GM23338 (cell line): ENCODE results near the gene MYOM1. TPM values are rescaled to one million over a fixed set of nuclear protein-coding genes. Genes with fewer than 3 reads are reported as not detected.

Experiments
- ATAC-seq: fragments of 200-7000 bp; cut with Tn5 transposase; 3 replicates; pipeline ENCODE4 v1.9.1; 2020
- DNase-seq: peaks from one replicate; pipeline ENCODE4 v3.0.0-alpha.2; 2015; ENCODE audit warnings: low spot score
- H2AFZ ChIP-seq: fragments of 200-600 bp; sonication (generic); 2 replicates; pipeline ENCODE4 v1.8.0; 2016; ENCODE audit warnings: antibody characterized with exemption, mild to moderate bottlenecking, moderate library complexity
- H3F3A ChIP-seq: fragments of 200-600 bp; sonication (generic); replicated peaks from 2 replicates; pipeline ENCODE4 v1.8.0; 2017; ENCODE audit warnings: antibody characterized with exemption, mixed run types, low read depth
- H3K27ac ChIP-seq: fragments of 200-600 bp; sonication (generic); 2 replicates; pipeline ENCODE4 v1.6.1; 2016; ENCODE audit warnings: low read depth
- H3K27me3 ChIP-seq: fragments of 200-600 bp; sonication (generic); 2 replicates; pipeline ENCODE4 v1.8.0; 2016; ENCODE audit warnings: mild to moderate bottlenecking, mixed run types, moderate library complexity; ENCODE audit not compliant: insufficient read depth
- H3K36me3 ChIP-seq: fragments of 200-600 bp; sonication (generic); 2 replicates; pipeline ENCODE4 v1.8.0; 2016; ENCODE audit warnings: mild to moderate bottlenecking; ENCODE audit not compliant: insufficient read depth
- H3K4me1 ChIP-seq: fragments of 200-600 bp; sonication (generic); 2 replicates; pipeline ENCODE4 v1.8.0; 2016; ENCODE audit warnings: mild to moderate bottlenecking, moderate library complexity; ENCODE audit not compliant: insufficient read depth
- H3K4me2 ChIP-seq: fragments of 200-600 bp; sonication (generic); 2 replicates; pipeline ENCODE4 v1.7.1; 2017; ENCODE audit warnings: mixed run types
- H3K4me3 ChIP-seq: fragments of 200-600 bp; sonication (generic); 2 replicates; pipeline ENCODE4 v1.6.1; 2016; ENCODE audit warnings: mixed run types
- H3K79me2 ChIP-seq: fragments of 200-600 bp; sonication (generic); replicated peaks from 2 replicates; pipeline ENCODE4 v1.8.0; 2017; ENCODE audit warnings: mild to moderate bottlenecking; ENCODE audit not compliant: insufficient read depth
- H3K9me2 ChIP-seq: fragments of 200-600 bp; sonication (generic); 2 replicates; pipeline ENCODE4 v1.8.0; 2017; ENCODE audit not compliant: insufficient read depth
- H4K20me1 ChIP-seq: fragments of 200-600 bp; sonication (generic); replicated peaks from 2 replicates; pipeline ENCODE4 v1.8.0; 2017; ENCODE audit warnings: mild to moderate bottlenecking; ENCODE audit not compliant: insufficient read depth
- H3K27ac Mint-ChIP-seq: 2 replicates; pipeline ENCODE4 v1.8.0; 2020; ENCODE audit warnings: inconsistent platforms, mild to moderate bottlenecking, moderate library complexity, mixed read lengths
- H3K27me3 Mint-ChIP-seq: 3 replicates; pipeline ENCODE4 v1.8.0; 2022; ENCODE audit warnings: low read depth, mild to moderate bottlenecking, moderate library complexity, mixed read lengths, inconsistent platforms; ENCODE audit not compliant: insufficient read depth, poor library complexity
- H3K36me3 Mint-ChIP-seq: 3 replicates; pipeline ENCODE4 v1.8.0; 2021; ENCODE audit warnings: low read depth, mild to moderate bottlenecking, inconsistent platforms, moderate library complexity, mixed read lengths
- H3K4me1 Mint-ChIP-seq: 3 replicates; pipeline ENCODE4 v1.8.0; 2020; ENCODE audit warnings: mild to moderate bottlenecking, inconsistent platforms, mixed read lengths
- H3K4me3 Mint-ChIP-seq: 3 replicates; pipeline ENCODE4 v1.8.0; 2021; ENCODE audit warnings: moderate library complexity, mild to moderate bottlenecking, inconsistent platforms, mixed read lengths
- H3K9me3 Mint-ChIP-seq: 3 replicates; pipeline ENCODE4 v1.8.0; 2020; ENCODE audit warnings: moderate library complexity, mild to moderate bottlenecking, inconsistent platforms, mixed read lengths
- CREB1 ChIP-seq: fragments of 250-450 bp; sonication (Bioruptor Pico); IDR thresholded peaks from 2 replicates; pipeline ENCODE4 v1.5.0; 2020; ENCODE audit warnings: low read depth, mild to moderate bottlenecking, moderate library complexity
- EZH2phosphoT487 ChIP-seq: fragments of 200-600 bp; sonication (generic); IDR thresholded peaks from one replicate; pipeline ENCODE4 v1.8.1; 2018; ENCODE audit warnings: antibody characterized with exemption; ENCODE audit not compliant: unreplicated experiment
- STAT1 ChIP-seq: IDR thresholded peaks from one replicate; pipeline ENCODE4 v1.6.1; 2016; ENCODE audit warnings: antibody characterized with exemption; ENCODE audit not compliant: unreplicated experiment
- ZNF114 ChIP-seq: fragments of 250-450 bp; sonication (Bioruptor Pico); IDR thresholded peaks from 2 replicates; pipeline ENCODE4 v1.5.0; 2020; ENCODE audit warnings: mild to moderate bottlenecking, moderate library complexity
- ZNF331 ChIP-seq: fragments of 250-450 bp; sonication (Bioruptor Pico); IDR thresholded peaks from 2 replicates; pipeline ENCODE4 v1.5.0; 2020; ENCODE audit warnings: low read depth, mild to moderate bottlenecking, moderate library complexity
- polyA plus RNA-seq: library from polyadenylated mRNA; unstranded; fragments of >200 nt; fragmentation: Nextera tagmentation; extraction: Ambion mirVana; gene quantifications from 2 replicates; pipeline ENCODE4 v1.2.1, GENCODE V29; 2016
- total RNA-seq: library from RNA; depleted of rRNA; stranded (reverse); fragments of >200 nt; shearing (Covaris generic); gene quantifications from 2 replicates; pipeline ENCODE4 v1.2.3, GENCODE V29; 2014
- TF ChIP-seq, protein P1 (sequence below): IDR thresholded peaks from one replicate; pipeline ENCODE4 v1.6.1; 2018; ENCODE audit warnings: antibody characterized with exemption; ENCODE audit not compliant: unreplicated experiment
- TF ChIP-seq, protein P2 (sequence below), 2 experiments: fragments of 200-600 bp in 1 of 2; sonication (generic) in 1 of 2; conservative IDR thresholded peaks; 2 replicates each; pipeline versions ENCODE4 v1.5.1 to v1.6.1; 2016 to 2017; ENCODE audit warnings: antibody characterized with exemption in 2 of 2, low read depth in 2 of 2, mild to moderate bottlenecking in 2 of 2, moderate library complexity in 1 of 2
- TF ChIP-seq, protein P3 (sequence below): fragments of 250-450 bp; sonication (Bioruptor Pico); IDR thresholded peaks from 2 replicates; pipeline ENCODE4 v1.5.0; 2020; ENCODE audit warnings: mild to moderate bottlenecking, moderate library complexity

The MYOM1 gene
- total and polyA plus RNA-seq, 2 experiments from 2014 or later = 0.27 to 0.38 TPM

DNA sequence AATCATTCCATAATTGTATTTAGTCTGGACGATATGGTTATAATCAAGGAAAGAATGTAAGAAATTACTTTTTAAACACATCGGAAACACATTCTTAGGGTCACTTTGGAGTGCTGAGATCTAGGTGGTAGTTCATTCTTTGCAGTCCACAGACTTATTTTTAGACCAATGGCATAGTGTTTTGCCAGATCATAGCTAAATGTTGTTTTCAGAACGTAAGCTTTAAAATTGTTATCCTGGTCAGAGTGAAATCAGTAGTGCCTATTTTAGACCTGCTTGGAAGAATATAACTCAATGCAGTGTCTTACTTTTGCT lies 32.2 kb upstream of the MYOM1 start:
- no peak overlapping the region for H2AFZ ChIP-seq
- Mint-ChIP-seq H3K9me3 (no peaks in the 10 kb centered on the region), H3K4me1 (peaks cover 20% of the 10 kb centered on the region), H3K36me3 (peaks cover 55% of the 10 kb centered on the region), H3K4me3 (no peak overlapping the region), H3K27me3 (peaks cover 10% of the 10 kb centered on the region), H3K27ac (peak overlapping the region; percentile 23; the same call in 1 of the 2 replicates)
- H3K9me2 ChIP-seq = no peaks in the 10 kb centered on the region
- no peak overlapping the region for H3K27ac ChIP-seq
- H3F3A ChIP-seq = 0 out of 2 replicates have a peak, but pooled peaks cover under 1% of the 10 kb centered on the region
- no peak for TF ChIP-seq STAT1
- no peak for TF ChIP-seq EZH2phosphoT487
- TF ChIP-seq, protein P1, sequence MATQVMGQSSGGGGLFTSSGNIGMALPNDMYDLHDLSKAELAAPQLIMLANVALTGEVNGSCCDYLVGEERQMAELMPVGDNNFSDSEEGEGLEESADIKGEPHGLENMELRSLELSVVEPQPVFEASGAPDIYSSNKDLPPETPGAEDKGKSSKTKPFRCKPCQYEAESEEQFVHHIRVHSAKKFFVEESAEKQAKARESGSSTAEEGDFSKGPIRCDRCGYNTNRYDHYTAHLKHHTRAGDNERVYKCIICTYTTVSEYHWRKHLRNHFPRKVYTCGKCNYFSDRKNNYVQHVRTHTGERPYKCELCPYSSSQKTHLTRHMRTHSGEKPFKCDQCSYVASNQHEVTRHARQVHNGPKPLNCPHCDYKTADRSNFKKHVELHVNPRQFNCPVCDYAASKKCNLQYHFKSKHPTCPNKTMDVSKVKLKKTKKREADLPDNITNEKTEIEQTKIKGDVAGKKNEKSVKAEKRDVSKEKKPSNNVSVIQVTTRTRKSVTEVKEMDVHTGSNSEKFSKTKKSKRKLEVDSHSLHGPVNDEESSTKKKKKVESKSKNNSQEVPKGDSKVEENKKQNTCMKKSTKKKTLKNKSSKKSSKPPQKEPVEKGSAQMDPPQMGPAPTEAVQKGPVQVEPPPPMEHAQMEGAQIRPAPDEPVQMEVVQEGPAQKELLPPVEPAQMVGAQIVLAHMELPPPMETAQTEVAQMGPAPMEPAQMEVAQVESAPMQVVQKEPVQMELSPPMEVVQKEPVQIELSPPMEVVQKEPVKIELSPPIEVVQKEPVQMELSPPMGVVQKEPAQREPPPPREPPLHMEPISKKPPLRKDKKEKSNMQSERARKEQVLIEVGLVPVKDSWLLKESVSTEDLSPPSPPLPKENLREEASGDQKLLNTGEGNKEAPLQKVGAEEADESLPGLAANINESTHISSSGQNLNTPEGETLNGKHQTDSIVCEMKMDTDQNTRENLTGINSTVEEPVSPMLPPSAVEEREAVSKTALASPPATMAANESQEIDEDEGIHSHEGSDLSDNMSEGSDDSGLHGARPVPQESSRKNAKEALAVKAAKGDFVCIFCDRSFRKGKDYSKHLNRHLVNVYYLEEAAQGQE = no peak
- no peak for TF ChIP-seq CREB1 (CRISPR knock-in tag)
- TF ChIP-seq, protein P2, sequence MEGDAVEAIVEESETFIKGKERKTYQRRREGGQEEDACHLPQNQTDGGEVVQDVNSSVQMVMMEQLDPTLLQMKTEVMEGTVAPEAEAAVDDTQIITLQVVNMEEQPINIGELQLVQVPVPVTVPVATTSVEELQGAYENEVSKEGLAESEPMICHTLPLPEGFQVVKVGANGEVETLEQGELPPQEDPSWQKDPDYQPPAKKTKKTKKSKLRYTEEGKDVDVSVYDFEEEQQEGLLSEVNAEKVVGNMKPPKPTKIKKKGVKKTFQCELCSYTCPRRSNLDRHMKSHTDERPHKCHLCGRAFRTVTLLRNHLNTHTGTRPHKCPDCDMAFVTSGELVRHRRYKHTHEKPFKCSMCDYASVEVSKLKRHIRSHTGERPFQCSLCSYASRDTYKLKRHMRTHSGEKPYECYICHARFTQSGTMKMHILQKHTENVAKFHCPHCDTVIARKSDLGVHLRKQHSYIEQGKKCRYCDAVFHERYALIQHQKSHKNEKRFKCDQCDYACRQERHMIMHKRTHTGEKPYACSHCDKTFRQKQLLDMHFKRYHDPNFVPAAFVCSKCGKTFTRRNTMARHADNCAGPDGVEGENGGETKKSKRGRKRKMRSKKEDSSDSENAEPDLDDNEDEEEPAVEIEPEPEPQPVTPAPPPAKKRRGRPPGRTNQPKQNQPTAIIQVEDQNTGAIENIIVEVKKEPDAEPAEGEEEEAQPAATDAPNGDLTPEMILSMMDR (conservative IDR thresholded peaks at IDR 0.05; ENCODE audit: low read depth in 2 of 2) = no peak
- TF ChIP-seq ZNF331 = no peak
- TF ChIP-seq ZNF114 = no peak
- TF ChIP-seq, protein P3, sequence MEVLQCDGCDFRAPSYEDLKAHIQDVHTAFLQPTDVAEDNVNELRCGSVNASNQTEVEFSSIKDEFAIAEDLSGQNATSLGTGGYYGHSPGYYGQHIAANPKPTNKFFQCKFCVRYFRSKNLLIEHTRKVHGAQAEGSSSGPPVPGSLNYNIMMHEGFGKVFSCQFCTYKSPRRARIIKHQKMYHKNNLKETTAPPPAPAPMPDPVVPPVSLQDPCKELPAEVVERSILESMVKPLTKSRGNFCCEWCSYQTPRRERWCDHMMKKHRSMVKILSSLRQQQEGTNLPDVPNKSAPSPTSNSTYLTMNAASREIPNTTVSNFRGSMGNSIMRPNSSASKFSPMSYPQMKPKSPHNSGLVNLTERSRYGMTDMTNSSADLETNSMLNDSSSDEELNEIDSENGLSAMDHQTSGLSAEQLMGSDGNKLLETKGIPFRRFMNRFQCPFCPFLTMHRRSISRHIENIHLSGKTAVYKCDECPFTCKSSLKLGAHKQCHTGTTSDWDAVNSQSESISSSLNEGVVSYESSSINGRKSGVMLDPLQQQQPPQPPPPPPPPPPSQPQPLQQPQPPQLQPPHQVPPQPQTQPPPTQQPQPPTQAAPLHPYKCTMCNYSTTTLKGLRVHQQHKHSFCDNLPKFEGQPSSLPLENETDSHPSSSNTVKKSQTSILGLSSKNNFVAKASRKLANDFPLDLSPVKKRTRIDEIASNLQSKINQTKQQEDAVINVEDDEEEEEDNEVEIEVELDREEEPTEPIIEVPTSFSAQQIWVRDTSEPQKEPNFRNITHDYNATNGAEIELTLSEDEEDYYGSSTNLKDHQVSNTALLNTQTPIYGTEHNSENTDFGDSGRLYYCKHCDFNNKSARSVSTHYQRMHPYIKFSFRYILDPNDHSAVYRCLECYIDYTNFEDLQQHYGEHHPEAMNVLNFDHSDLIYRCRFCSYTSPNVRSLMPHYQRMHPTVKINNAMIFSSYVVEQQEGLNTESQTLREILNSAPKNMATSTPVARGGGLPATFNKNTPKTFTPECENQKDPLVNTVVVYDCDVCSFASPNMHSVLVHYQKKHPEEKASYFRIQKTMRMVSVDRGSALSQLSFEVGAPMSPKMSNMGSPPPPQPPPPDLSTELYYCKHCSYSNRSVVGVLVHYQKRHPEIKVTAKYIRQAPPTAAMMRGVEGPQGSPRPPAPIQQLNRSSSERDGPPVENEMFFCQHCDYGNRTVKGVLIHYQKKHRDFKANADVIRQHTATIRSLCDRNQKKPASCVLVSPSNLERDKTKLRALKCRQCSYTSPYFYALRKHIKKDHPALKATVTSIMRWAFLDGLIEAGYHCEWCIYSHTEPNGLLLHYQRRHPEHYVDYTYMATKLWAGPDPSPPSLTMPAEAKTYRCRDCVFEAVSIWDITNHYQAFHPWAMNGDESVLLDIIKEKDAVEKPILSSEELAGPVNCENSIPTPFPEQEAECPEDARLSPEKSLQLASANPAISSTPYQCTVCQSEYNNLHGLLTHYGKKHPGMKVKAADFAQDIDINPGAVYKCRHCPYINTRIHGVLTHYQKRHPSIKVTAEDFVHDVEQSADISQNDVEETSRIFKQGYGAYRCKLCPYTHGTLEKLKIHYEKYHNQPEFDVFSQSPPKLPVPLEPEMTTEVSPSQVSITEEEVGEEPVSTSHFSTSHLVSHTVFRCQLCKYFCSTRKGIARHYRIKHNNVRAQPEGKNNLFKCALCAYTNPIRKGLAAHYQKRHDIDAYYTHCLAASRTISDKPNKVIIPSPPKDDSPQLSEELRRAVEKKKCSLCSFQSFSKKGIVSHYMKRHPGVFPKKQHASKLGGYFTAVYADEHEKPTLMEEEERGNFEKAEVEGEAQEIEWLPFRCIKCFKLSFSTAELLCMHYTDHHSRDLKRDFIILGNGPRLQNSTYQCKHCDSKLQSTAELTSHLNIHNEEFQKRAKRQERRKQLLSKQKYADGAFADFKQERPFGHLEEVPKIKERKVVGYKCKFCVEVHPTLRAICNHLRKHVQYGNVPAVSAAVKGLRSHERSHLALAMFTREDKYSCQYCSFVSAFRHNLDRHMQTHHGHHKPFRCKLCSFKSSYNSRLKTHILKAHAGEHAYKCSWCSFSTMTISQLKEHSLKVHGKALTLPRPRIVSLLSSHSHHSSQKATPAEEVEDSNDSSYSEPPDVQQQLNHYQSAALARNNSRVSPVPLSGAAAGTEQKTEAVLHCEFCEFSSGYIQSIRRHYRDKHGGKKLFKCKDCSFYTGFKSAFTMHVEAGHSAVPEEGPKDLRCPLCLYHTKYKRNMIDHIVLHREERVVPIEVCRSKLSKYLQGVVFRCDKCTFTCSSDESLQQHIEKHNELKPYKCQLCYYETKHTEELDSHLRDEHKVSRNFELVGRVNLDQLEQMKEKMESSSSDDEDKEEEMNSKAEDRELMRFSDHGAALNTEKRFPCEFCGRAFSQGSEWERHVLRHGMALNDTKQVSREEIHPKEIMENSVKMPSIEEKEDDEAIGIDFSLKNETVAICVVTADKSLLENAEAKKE (CRISPR knock-in tag) = no peak
- H4K20me1 ChIP-seq = peaks cover 17% of the 10 kb centered on the region; the same call in 1 of the 2 replicates
- DNase-seq (no peak), ATAC-seq (no peak)
- H3K79me2 ChIP-seq = peaks cover 62% of the 10 kb centered on the region
- no peak overlapping the region for H3K4me2 ChIP-seq
- no peak overlapping the region for H3K4me3 ChIP-seq
- no peaks in the 10 kb centered on the region for H3K27me3 ChIP-seq
- H3K36me3 ChIP-seq = peaks cover 32% of the 10 kb centered on the region
- H3K4me1 ChIP-seq = peaks cover 14% of the 10 kb centered on the region
